HG03196 (cell line): Measurements from ENCODE around the gene EPB42.

ENCODE experiments used
- ATAC-seq: cut with Tn5 transposase; IDR thresholded peaks from one replicate; pipeline ENCODE4 v1.9.1; 2021; ENCODE audit not compliant: unreplicated experiment

The EPB42 gene

GRCh38 chr15:43220991-43221403, at the start of gene EPB42:
Gene EPB42 (minus strand): TSS chr15:43221018. CDS start chr15:43220825, 193 bp downstream.
- no peak for ATAC-seq

- no peak for ATAC-seq
These were observed 49.4 kb upstream of the EPB42 start for GRCh38 chr15:43270113-43270665.

- no peak for ATAC-seq
These were observed 47.6 kb upstream of the EPB42 start for GRCh38 chr15:43268111-43269105.

GRCh38 chr15:43267439-43267838, 46.6 kb upstream of the EPB42 start:
- no peak for ATAC-seq

GRCh38 chr15:43266834-43267233, 46.0 kb upstream of the EPB42 start, which contains the start of gene TGM5:
Gene TGM5 (minus strand): TSS chr15:43266928. CDS start chr15:43266849, 79 bp downstream.
- no peak for ATAC-seq

- ATAC-seq: no peak
These were observed 45.6 kb upstream of the EPB42 start for GRCh38 chr15:43266386-43266785.

- no peak for ATAC-seq
These were observed 39.3 kb upstream of the EPB42 start for GRCh38 chr15:43260011-43260615.

- ATAC-seq: no peak
These were observed 38.0 kb upstream of the EPB42 start for GRCh38 chr15:43258781-43259180.

GRCh38 chr15:43256341-43256740, 35.5 kb upstream of the EPB42 start:
- no peak for ATAC-seq

- ATAC-seq: no peak
These were observed 34.6 kb upstream of the EPB42 start for GRCh38 chr15:43255376-43255775.

- peak; percentile 50 for ATAC-seq
These were observed 32.9 kb upstream of the EPB42 start for GRCh38 chr15:43253431-43254403.

- no peak for ATAC-seq
These were observed 31.0 kb upstream of the EPB42 start for GRCh38 chr15:43251871-43252250.

- ATAC-seq: no peak
These were observed 30.5 kb upstream of the EPB42 start for GRCh38 chr15:43251185-43251870.

GRCh38 chr15:43250785-43251184, 30.0 kb upstream of the EPB42 start:
- ATAC-seq: no peak

- peak; percentile 38 for ATAC-seq
These were observed 28.9 kb upstream of the EPB42 start for GRCh38 chr15:43249699-43250203.

- peak; percentile 4 for ATAC-seq
These were observed 28.4 kb upstream of the EPB42 start for GRCh38 chr15:43249236-43249635.

GRCh38 chr15:43246261-43246774, 25.5 kb upstream of the EPB42 start:
- ATAC-seq: no peak

GRCh38 chr15:43244092-43244491, 23.3 kb upstream of the EPB42 start:
- no peak for ATAC-seq

GRCh38 chr15:43243020-43243645, 22.3 kb upstream of the EPB42 start:
- no peak for ATAC-seq
